Bone marrow (tissue), 2 donors: ENCODE measurements around the gene SYNC.

ENCODE experiments used
- DNase-seq, 2 donors: peaks; one replicate each; lab custom pipeline; 2025; lab: John Stamatoyannopoulos, UW

The SYNC gene

GRCh38 chr1:32702599-32703478, at the start of gene SYNC:
Gene SYNC (minus strand): TSS chr1:32702770. CDS start chr1:32702660, 110 bp downstream.
- peak in 1 of 2 donors; percentile 19 for DNase-seq

GRCh38 chr1:32749771-32750170, 47.2 kb upstream of the SYNC start:
- DNase-seq: no peak

GRCh38 chr1:32749332-32749731, 46.8 kb upstream of the SYNC start:
- no peak for DNase-seq

- no peak for DNase-seq
These were observed 46.4 kb upstream of the SYNC start for GRCh38 chr1:32748926-32749325.

GRCh38 chr1:32748348-32748747, 45.8 kb upstream of the SYNC start:
- DNase-seq: no peak

- no peak for DNase-seq
These were observed 43.6 kb upstream of the SYNC start for GRCh38 chr1:32746130-32746529.

GRCh38 chr1:32744071-32744425, 41.5 kb upstream of the SYNC start:
- no peak for DNase-seq

GRCh38 chr1:32743380-32744070, 41.0 kb upstream of the SYNC start:
- DNase-seq: no peak

- no peak for DNase-seq
These were observed 40.4 kb upstream of the SYNC start for GRCh38 chr1:32742956-32743355.

GRCh38 chr1:32742199-32742947, 39.8 kb upstream of the SYNC start:
- no peak for DNase-seq

GRCh38 chr1:32741413-32742198, 39.0 kb upstream of the SYNC start:
- peak in 1 of 2 donors; percentile 28 for DNase-seq

GRCh38 chr1:32741059-32741412, 38.5 kb upstream of the SYNC start:
- DNase-seq: no peak

GRCh38 chr1:32736812-32737791, 34.5 kb upstream of the SYNC start:
- no peak for DNase-seq

- DNase-seq: no peak
These were observed 31.2 kb upstream of the SYNC start for GRCh38 chr1:32733582-32734321.

- DNase-seq: no peak
These were observed 26.9 kb upstream of the SYNC start for GRCh38 chr1:32729254-32730046.

GRCh38 chr1:32728413-32729077, 26.0 kb upstream of the SYNC start:
- no peak for DNase-seq

GRCh38 chr1:32727876-32728275, 25.3 kb upstream of the SYNC start:
- DNase-seq: no peak

GRCh38 chr1:32725615-32725982, 23.0 kb upstream of the SYNC start:
- no peak for DNase-seq
